Measurements from ENCODE around the gene LIME1. TPM values are rescaled to one million over a fixed set of nuclear protein-coding genes. Genes with fewer than 3 reads are reported as not detected.

The LIME1 gene
- total and polyA plus RNA-seq, 2 donors (not counting 1 experiment from before 2014, with no cell fraction given) = 0.68 to 3.5 TPM

- peaks cover 31% of the 10 kb centered on the region for H3K36me3 ChIP-seq (ENCODE audit: control insufficient read depth, insufficient read depth, low read length)
- no peak overlapping the region for H2AFZ ChIP-seq (ENCODE audit: low read length)
- TF ChIP-seq EZH2 (IDR thresholded peaks at IDR 0.05; ENCODE audit: low read length, missing control alignments) = no peak
- TF ChIP-seq CTCF (conservative IDR thresholded peaks at IDR 0.05 in 1 of 2, IDR thresholded peaks at IDR 0.05 in 1 of 2; ENCODE audit: low read depth in 1 of 2, low read length in 2 of 2) = no peak
- H3K4me1 ChIP-seq (ENCODE audit: control insufficient read depth, extremely low read depth, insufficient read depth, low read length) = peaks cover 28% of the 10 kb centered on the region
- DNase-seq (ENCODE audit: low read depth in 2 of 2) = no peak
- no peaks in the 10 kb centered on the region for H4K20me1 ChIP-seq (ENCODE audit: control insufficient read depth, extremely low read depth, insufficient read depth, low read length)
- H3K4me2 ChIP-seq (ENCODE audit: extremely low read depth, insufficient read depth, low read length) = no peak overlapping the region
- H3K79me2 ChIP-seq (ENCODE audit: control insufficient read depth, insufficient read depth, low read length) = peaks cover 3% of the 10 kb centered on the region
- H3K9ac ChIP-seq (ENCODE audit: insufficient read depth, low read length) = no peak overlapping the region
- H3K27me3 ChIP-seq (ENCODE audit: control insufficient read depth, insufficient read depth, low read length) = no peaks in the 10 kb centered on the region
- no peak overlapping the region for H3K4me3 ChIP-seq (replicated peaks in 1 of 4; ENCODE audit: control extremely low read depth in 1 of 4, insufficient read depth in 1 of 4, low read depth in 3 of 4, low read length in 4 of 4)
- H3K27ac ChIP-seq (ENCODE audit: insufficient read depth, low read length) = peak overlapping the region; percentile 19
- no peaks in the 10 kb centered on the region for H3K9me3 ChIP-seq (ENCODE audit: control insufficient read depth, insufficient read depth, low read depth, low read length)
These were observed 40.8 kb upstream of the LIME1 start for GRCh38 chr20:63695424-63696305.

- Histone ChIP-seq H3K9me3 (ENCODE audit: control insufficient read depth, insufficient read depth, low read depth, low read length) (no peaks in the 10 kb centered on the region), H3K27me3 (ENCODE audit: control insufficient read depth, insufficient read depth, low read length) (no peaks in the 10 kb centered on the region), H3K4me2 (ENCODE audit: extremely low read depth, insufficient read depth, low read length) (no peak overlapping the region), H3K4me3 (replicated peaks in 1 of 4; ENCODE audit: control extremely low read depth in 1 of 4, insufficient read depth in 1 of 4, low read depth in 3 of 4, low read length in 4 of 4) (peak overlapping the region in 1 of 4 experiments; percentile 45), H3K9ac (ENCODE audit: insufficient read depth, low read length) (peak overlapping the region; percentile 53), H4K20me1 (ENCODE audit: control insufficient read depth, extremely low read depth, insufficient read depth, low read length) (no peaks in the 10 kb centered on the region), H3K4me1 (ENCODE audit: control insufficient read depth, extremely low read depth, insufficient read depth, low read length) (peaks cover 28% of the 10 kb centered on the region), H3K27ac (ENCODE audit: insufficient read depth, low read length) (peak overlapping the region; percentile 93), H3K79me2 (ENCODE audit: control insufficient read depth, insufficient read depth, low read length) (peaks cover 3% of the 10 kb centered on the region), H3K36me3 (ENCODE audit: control insufficient read depth, insufficient read depth, low read length) (peaks cover 31% of the 10 kb centered on the region), H2AFZ (ENCODE audit: low read length) (no peak overlapping the region)
- peak; percentile 25 to 45 for DNase-seq (ENCODE audit: low read depth in 2 of 2)
- no peak for TF ChIP-seq CTCF (conservative IDR thresholded peaks at IDR 0.05 in 1 of 2, IDR thresholded peaks at IDR 0.05 in 1 of 2; ENCODE audit: low read depth in 1 of 2, low read length in 2 of 2)
- TF ChIP-seq EZH2 (IDR thresholded peaks at IDR 0.05; ENCODE audit: low read length, missing control alignments) = no peak
These were observed 40.2 kb upstream of the LIME1 start for GRCh38 chr20:63696306-63696627.

- no peak within 1 kb of the TSS for H2AFZ ChIP-seq (ENCODE audit: low read length)
- no peak for DNase-seq (ENCODE audit: low read depth in 2 of 2)
These were observed 39.7 kb upstream of the LIME1 start, which contains the start of gene TNFRSF6B for GRCh38 chr20:63696628-63697356. TSS of gene TNFRSF6B (plus strand) at chr20:63696652. CDS start at chr20:63696768, 116 bp downstream.

More at GRCh38 chr20:63696628-63697356, 39.7 kb upstream of the LIME1 start, which contains the start of gene TNFRSF6B:
- Histone ChIP-seq H3K4me3 (replicated peaks in 1 of 4; ENCODE audit: control extremely low read depth in 1 of 4, insufficient read depth in 1 of 4, low read depth in 3 of 4, low read length in 4 of 4) (peak within 1 kb of the TSS in 2 of 4 experiments; percentile 26 to 45), H3K9me3 (ENCODE audit: control insufficient read depth, insufficient read depth, low read depth, low read length) (no peaks in the 10 kb centered on the region), H3K27me3 (ENCODE audit: control insufficient read depth, insufficient read depth, low read length) (no peaks in the 10 kb centered on the region), H3K4me2 (ENCODE audit: extremely low read depth, insufficient read depth, low read length) (peak within 1 kb of the TSS; percentile 35), H4K20me1 (ENCODE audit: control insufficient read depth, extremely low read depth, insufficient read depth, low read length) (no peaks in the 10 kb centered on the region), H3K9ac (ENCODE audit: insufficient read depth, low read length) (peak within 1 kb of the TSS; percentile 53), H3K79me2 (ENCODE audit: control insufficient read depth, insufficient read depth, low read length) (peaks cover 3% of the 10 kb centered on the region), H3K36me3 (ENCODE audit: control insufficient read depth, insufficient read depth, low read length) (peaks cover 30% of the 10 kb centered on the region), H3K4me1 (ENCODE audit: control insufficient read depth, extremely low read depth, insufficient read depth, low read length) (peaks cover 28% of the 10 kb centered on the region), H3K27ac (ENCODE audit: insufficient read depth, low read length) (peak within 1 kb of the TSS; percentile 93)
- TF ChIP-seq EZH2 (IDR thresholded peaks at IDR 0.05; ENCODE audit: low read length, missing control alignments) (no peak), CTCF (conservative IDR thresholded peaks at IDR 0.05 in 1 of 2, IDR thresholded peaks at IDR 0.05 in 1 of 2; ENCODE audit: low read depth in 1 of 2, low read length in 2 of 2) (no peak)

All from fibroblast of lung (primary cell).